CD4-positive, CD25-positive, alpha-beta regulatory T cell (primary cell): ENCODE results near the gene ACLY. TPM values are rescaled to one million over a fixed set of nuclear protein-coding genes. Genes with fewer than 3 reads are reported as not detected.

ENCODE experiments used
- ATAC-seq, 2 donors: fragments of 150-1000 bp; cut with Tn5 transposase; one replicate each; pipeline ENCODE4 v1.10.0; 2021; ENCODE audit warnings: low read depth in 2 of 2, moderate number of reproducible peaks in 2 of 2, moderate library complexity in 1 of 2
- DNase-seq, 3 donors: peaks; one replicate each; pipeline versions ENCODE4 v3.0.0 to v3.0.0-alpha.2; 2012 to 2022; ENCODE audit warnings: mixed read lengths in 1 of 3
- H3K27ac ChIP-seq: one replicate; pipeline ENCODE4 v1.7.0; 2013; ENCODE audit warnings: mild to moderate bottlenecking, low read length; ENCODE audit not compliant: insufficient read depth, poor library complexity, severe bottlenecking
- H3K27me3 ChIP-seq: one replicate; pipeline ENCODE4 v1.7.0; 2013; ENCODE audit warnings: low read length; ENCODE audit not compliant: control insufficient read depth, insufficient read depth
- H3K36me3 ChIP-seq: one replicate; pipeline ENCODE4 v1.7.0; 2013; ENCODE audit warnings: mild to moderate bottlenecking, low read length, moderate library complexity; ENCODE audit not compliant: control insufficient read depth, insufficient read depth
- H3K4me1 ChIP-seq: 2 replicates; pipeline ENCODE4 v1.7.0; 2013; ENCODE audit warnings: mild to moderate bottlenecking, low read length; ENCODE audit not compliant: insufficient read depth, control insufficient read depth, poor library complexity, severe bottlenecking
- H3K4me3 ChIP-seq: one replicate; pipeline ENCODE4 v1.7.0; 2013; ENCODE audit warnings: low read depth, mild to moderate bottlenecking, low read length, moderate library complexity
- H3K9me3 ChIP-seq, 2 experiments: 1 replicate in 1 of 2; 2 replicates in 1 of 2; pipeline ENCODE4 v1.7.0; 2013; ENCODE audit warnings: low read length in 2 of 2, mild to moderate bottlenecking in 1 of 2, moderate library complexity in 1 of 2; ENCODE audit not compliant: control insufficient read depth in 2 of 2
- H3K27ac Mint-ChIP-seq, 3 donors: one replicate each; pipeline ENCODE4 v1.8.0; 2020 to 2022; ENCODE audit warnings: mild to moderate bottlenecking in 3 of 3, mixed read lengths in 3 of 3, moderate library complexity in 2 of 3
- H3K27me3 Mint-ChIP-seq: one replicate; pipeline ENCODE4 v1.8.0; 2022; ENCODE audit warnings: mild to moderate bottlenecking, mixed read lengths
- H3K36me3 Mint-ChIP-seq: one replicate; pipeline ENCODE4 v1.8.0; 2020; ENCODE audit warnings: mixed read lengths
- H3K4me1 Mint-ChIP-seq, 4 donors: one replicate each; pipeline ENCODE4 v1.8.0; 2020 to 2022; ENCODE audit warnings: mixed read lengths in 4 of 4, mild to moderate bottlenecking in 1 of 4
- H3K4me3 Mint-ChIP-seq, 4 donors: one replicate each; pipeline ENCODE4 v1.8.0; 2020 to 2022; ENCODE audit warnings: mild to moderate bottlenecking in 4 of 4, mixed read lengths in 4 of 4, moderate library complexity in 3 of 4
- H3K9me3 Mint-ChIP-seq, 7 donors: one replicate each; pipeline ENCODE4 v1.8.0; 2020 to 2022; ENCODE audit warnings: mixed read lengths in 7 of 7, mild to moderate bottlenecking in 3 of 7, moderate library complexity in 2 of 7
- polyA plus RNA-seq, 4 donors: library from polyadenylated mRNA; unstranded; fragments of 300-500 nt; fragmentation: Illumina TruSeq; gene quantifications; one replicate each; pipeline ENCODE4 v1.2.3, GENCODE V29; 2021
- total RNA-seq: library from RNA; stranded (reverse); gene quantifications from one replicate; pipeline ENCODE4 v1.2.3, GENCODE V29; 2022

ACLY gene
- total and polyA plus RNA-seq, 5 donors from 2014 or later = 50.3 to 76.3 (median 56.7) TPM

DNA sequence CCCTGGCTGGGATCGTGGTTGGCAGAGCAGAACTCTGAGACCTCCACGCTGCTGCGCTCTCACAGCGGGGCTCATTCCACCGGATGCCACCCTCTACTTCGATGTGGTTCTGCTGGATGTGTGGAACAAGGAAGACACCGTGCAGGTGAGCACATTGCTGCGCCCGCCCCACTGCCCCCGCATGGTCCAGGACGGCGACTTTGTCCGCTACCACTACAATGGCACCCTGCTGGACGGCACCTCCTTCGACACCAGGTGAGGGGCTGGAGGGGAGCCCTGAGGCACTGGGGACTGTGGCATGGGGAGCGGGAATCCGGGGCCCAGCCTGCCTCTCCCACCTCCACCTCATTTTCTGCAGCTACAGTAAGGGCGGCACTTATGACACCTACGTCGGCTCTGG lies 100.7 kb downstream of the ACLY start:
- Mint-ChIP-seq H3K9me3 (no peaks in the 10 kb centered on the region), H3K4me1 (peaks cover 0 to 6% (median 2%) of the 10 kb centered on the region in 4 donors), H3K27me3 (peaks cover 14% of the 10 kb centered on the region), H3K27ac (no peak overlapping the region), H3K4me3 (no peak overlapping the region), H3K36me3 (no peaks in the 10 kb centered on the region)
- Histone ChIP-seq H3K27me3 (no peaks in the 10 kb centered on the region), H3K9me3 (no peaks in the 10 kb centered on the region), H3K4me3 (no peak overlapping the region), H3K27ac (no peak overlapping the region), H3K4me1 (peaks cover under 1% of the 10 kb centered on the region), H3K36me3 (no peaks in the 10 kb centered on the region)
- DNase-seq (no peak), ATAC-seq (no peak)

Other genes starting within 250 kb of the ACLY start
- 2,625 TPM for gene EIF1, start 230.1 kb downstream of the ACLY start, total RNA-seq
- gene EIF1, start 230.1 kb downstream of the ACLY start, polyA plus RNA-seq = 1,000 to 10,000 TPM; 1,357 to 1,617 (median 1,453) TPM
- not detected for gene GAST, start 206.6 kb downstream of the ACLY start, total RNA-seq
- gene GAST, start 206.6 kb downstream of the ACLY start, polyA plus RNA-seq = not detected
- 2.1 TPM for gene HAP1, start 184.3 kb downstream of the ACLY start, total RNA-seq
- under 1 TPM; 0.35 to 0.62 (median 0.49) TPM for gene HAP1, start 184.3 kb downstream of the ACLY start, polyA plus RNA-seq
- 1.3 TPM for gene JUP, start 132.2 kb downstream of the ACLY start, total RNA-seq
- under 1 TPM in 2 of 4 donors, not detected in 2; 0.32 to 0.33 TPM for gene JUP, start 132.2 kb downstream of the ACLY start, polyA plus RNA-seq
- gene P3H4, start 107.0 kb downstream of the ACLY start, total RNA-seq = 1.7 TPM
- gene P3H4, start 107.0 kb downstream of the ACLY start, polyA plus RNA-seq = 1 to 10 TPM in 3 of 4 donors, under 1 TPM in 1; 0.59 to 2.9 (median 2.5) TPM
- not detected for gene FKBP10, start 105.9 kb downstream of the ACLY start, total RNA-seq
- under 1 TPM in 1 of 4 donors, not detected in 3; 0.25 TPM for gene FKBP10, start 105.9 kb downstream of the ACLY start, polyA plus RNA-seq
- gene NT5C3B, start 82.7 kb downstream of the ACLY start, total RNA-seq = 17.9 TPM
- gene NT5C3B, start 82.7 kb downstream of the ACLY start, polyA plus RNA-seq = 10 to 100 TPM; 15.5 to 37.7 (median 18.1) TPM
- not detected for gene KLHL10, start 81.1 kb downstream of the ACLY start, total RNA-seq
- under 1 TPM in 3 of 4 donors, not detected in 1; 0.19 to 0.25 (median 0.21) TPM for gene KLHL10, start 81.1 kb downstream of the ACLY start, polyA plus RNA-seq
- gene KLHL11, start 53.5 kb downstream of the ACLY start, total RNA-seq = 21.7 TPM
- gene KLHL11, start 53.5 kb downstream of the ACLY start, polyA plus RNA-seq = 10 to 100 TPM in 1 of 4 donors, 1 to 10 TPM in 3; 5.4 to 11.5 (median 6.7) TPM
- gene ODAD4, start 11.7 kb upstream of the ACLY start, total RNA-seq = not detected
- gene ODAD4, start 11.7 kb upstream of the ACLY start, polyA plus RNA-seq = under 1 TPM in 3 of 4 donors, not detected in 1; 0.14 to 0.28 (median 0.15) TPM
- gene CNP, start 47.8 kb upstream of the ACLY start, total RNA-seq = 27.7 TPM
- 10 to 100 TPM; 26.9 to 44.3 (median 34.1) TPM for gene CNP, start 47.8 kb upstream of the ACLY start, polyA plus RNA-seq
- gene DNAJC7, start 98.5 kb upstream of the ACLY start, total RNA-seq = 149 TPM
- 10 to 100 TPM; 53.3 to 80.7 (median 67.2) TPM for gene DNAJC7, start 98.5 kb upstream of the ACLY start, polyA plus RNA-seq
- gene NKIRAS2, start 101.1 kb upstream of the ACLY start, total RNA-seq = 14.6 TPM
- gene NKIRAS2, start 101.1 kb upstream of the ACLY start, polyA plus RNA-seq = 10 to 100 TPM; 21.8 to 25.8 (median 23.0) TPM
- 0.27 TPM for gene C17orf113, start 131.7 kb upstream of the ACLY start, total RNA-seq
- gene C17orf113, start 131.7 kb upstream of the ACLY start, polyA plus RNA-seq = under 1 TPM; 0.09 to 0.46 (median 0.38) TPM
- not detected for gene ZNF385C, start 179.5 kb upstream of the ACLY start, total RNA-seq
- gene ZNF385C, start 179.5 kb upstream of the ACLY start, polyA plus RNA-seq = under 1 TPM in 1 of 4 donors, not detected in 3; 0.21 TPM
- 24.4 TPM for gene DHX58, start 193.8 kb upstream of the ACLY start, total RNA-seq
- 10 to 100 TPM in 3 of 4 donors, 1 to 10 TPM in 1; 7.2 to 20.9 (median 14.5) TPM for gene DHX58, start 193.8 kb upstream of the ACLY start, polyA plus RNA-seq
- 26.5 TPM for gene KAT2A, start 202.4 kb upstream of the ACLY start, total RNA-seq
- 1 to 10 TPM; 2.5 to 5.7 (median 4.4) TPM for gene KAT2A, start 202.4 kb upstream of the ACLY start, polyA plus RNA-seq
- not detected for gene HSPB9, start 203.9 kb upstream of the ACLY start, total RNA-seq
- gene HSPB9, start 203.9 kb upstream of the ACLY start, polyA plus RNA-seq = under 1 TPM in 2 of 4 donors, not detected in 2; 0.08 to 0.28 TPM
- 93.7 TPM for gene RAB5C, start 236.0 kb upstream of the ACLY start, total RNA-seq
- gene RAB5C, start 236.0 kb upstream of the ACLY start, polyA plus RNA-seq = 10 to 100 TPM; 56.0 to 98.5 (median 69.9) TPM